Spinal cord (tissue), 10 donors: ENCODE results near the gene ADGRB2. TPM values are rescaled to one million over a fixed set of nuclear protein-coding genes. Genes with fewer than 3 reads are reported as not detected.
A peak's percentile ranks its signal among the peaks of the same experiment; 100 is the strongest.

Source experiments
- DNase-seq, 6 donors: peaks; one replicate each; pipeline versions ENCODE4 v3.0.0 to v3.0.0-alpha.2; 2013 to 2015; ENCODE audit warnings: low spot score in 6 of 6, low read depth in 4 of 6
- H3K27ac ChIP-seq: one replicate; pipeline ENCODE4 v1.5.1; 2013; ENCODE audit warnings: low read depth, low read length, control low read depth
- H3K27me3 ChIP-seq: one replicate; pipeline ENCODE4 v1.6.1; 2013; ENCODE audit warnings: low read length; ENCODE audit not compliant: control insufficient read depth, insufficient read depth
- H3K36me3 ChIP-seq: one replicate; pipeline ENCODE4 v1.6.1; 2013; ENCODE audit warnings: low read length; ENCODE audit not compliant: control insufficient read depth, insufficient read depth
- H3K4me1 ChIP-seq: one replicate; pipeline ENCODE4 v1.6.1; 2013; ENCODE audit warnings: low read length; ENCODE audit not compliant: control insufficient read depth, insufficient read depth
- H3K4me3 ChIP-seq: one replicate; pipeline ENCODE4 v1.5.1; 2013; ENCODE audit warnings: low read depth, low read length, control low read depth
- H3K9me3 ChIP-seq: one replicate; pipeline ENCODE4 v1.6.1; 2013; ENCODE audit warnings: low read length; ENCODE audit not compliant: control insufficient read depth, insufficient read depth
- WGBS: methylation state at CpG from one replicate; pipeline ENCODE4 v1.1.5; 2013; ENCODE audit warnings: missing lambda C conversion rate; ENCODE audit not compliant: insufficient coverage; 5-methylcytosine and 5-hydroxymethylcytosine counted together
- polyA plus RNA-seq, 2 donors: library from polyadenylated mRNA; unstranded; fragments of 120-200 nt; gene quantifications; one replicate each; pipeline ENCODE4 v1.2.1, GENCODE V29; 2013; ENCODE audit not compliant: insufficient read length in 2 of 2
- total RNA-seq, 2 donors: library from RNA; depleted of rRNA in 1 of 2; stranded (reverse); fragments of 120-200 nt in 1 of 2; fragments of >200 nt in 1 of 2; gene quantifications; one replicate each; pipeline versions ENCODE4 v1.2.3 to v1.2.4, GENCODE V29; 2013 to 2014
- donor health status: healthy.

Gene ADGRB2
- total and polyA plus RNA-seq, 4 donors, result 37.7 to 142 (median 89.5) TPM

GRCh38 chr1:31700468-31701090 is 63.6 kb downstream of the ADGRB2 start:
- H3K4me1 ChIP-seq, result peaks cover 92% of the 10 kb centered on the region
- no peak for DNase-seq
- H3K27ac ChIP-seq, result peak overlapping the region; percentile 92
- H3K36me3 ChIP-seq, result peaks cover 38% of the 10 kb centered on the region
- no peak overlapping the region for H3K4me3 ChIP-seq
- 67% methylated on average over 3 of the region's 7 CpGs for WGBS
- peaks cover 11% of the 10 kb centered on the region for H3K27me3 ChIP-seq
- H3K9me3 ChIP-seq, result no peaks in the 10 kb centered on the region

GRCh38 chr1:31699341-31699891 is 64.7 kb downstream of the ADGRB2 start:
- no peak for DNase-seq
- peaks cover 40% of the 10 kb centered on the region for H3K36me3 ChIP-seq
- H3K9me3 ChIP-seq, result no peaks in the 10 kb centered on the region
- WGBS, result 78% methylated on average over 10 of the region's 10 CpGs
- H3K4me3 ChIP-seq, result no peak overlapping the region
- peak overlapping the region; percentile 92 for H3K27ac ChIP-seq
- peaks cover 4% of the 10 kb centered on the region for H3K27me3 ChIP-seq
- H3K4me1 ChIP-seq, result peaks cover 92% of the 10 kb centered on the region

GRCh38 chr1:31697369-31697984 is 66.7 kb downstream of the ADGRB2 start:
- no peak overlapping the region for H3K27ac ChIP-seq

GRCh38 chr1:31696242-31696641 is 67.9 kb downstream of the ADGRB2 start:
- 51% methylated on average over 4 of the region's 4 CpGs for WGBS
- no peaks in the 10 kb centered on the region for H3K27me3 ChIP-seq
- H3K9me3 ChIP-seq, result no peaks in the 10 kb centered on the region
- H3K27ac ChIP-seq, result peak overlapping the region; percentile 94
- H3K4me3 ChIP-seq, result no peak overlapping the region
- peaks cover 47% of the 10 kb centered on the region for H3K36me3 ChIP-seq
- H3K4me1 ChIP-seq, result peaks cover 84% of the 10 kb centered on the region
- peak in 5 of 6 donors; percentile 72 to 94 (median 85) for DNase-seq

More at GRCh38 chr1:31697369-31697984, 66.7 kb downstream of the ADGRB2 start:
- no peak overlapping the region for H3K4me3 ChIP-seq
- H3K9me3 ChIP-seq, result no peaks in the 10 kb centered on the region
- H3K4me1 ChIP-seq, result peaks cover 92% of the 10 kb centered on the region
- peaks cover 40% of the 10 kb centered on the region for H3K36me3 ChIP-seq
- 79% methylated on average over 12 of the region's 12 CpGs for WGBS
- DNase-seq, result no peak
- H3K27me3 ChIP-seq, result no peaks in the 10 kb centered on the region

- Histone ChIP-seq H3K27ac (peak overlapping the region; percentile 94), H3K4me3 (no peak overlapping the region), H3K4me1 (peaks cover 80% of the 10 kb centered on the region), H3K36me3 (peaks cover 54% of the 10 kb centered on the region), H3K27me3 (no peaks in the 10 kb centered on the region), H3K9me3 (no peaks in the 10 kb centered on the region)
- 57% methylated on average over 5 of the region's 5 CpGs for WGBS
- no peak for DNase-seq
Observed at GRCh38 chr1:31695327-31695726, 68.8 kb downstream of the ADGRB2 start.

GRCh38 chr1:31694964-31695313 is 69.2 kb downstream of the ADGRB2 start:
- Histone ChIP-seq H3K4me3 (no peak overlapping the region), H3K36me3 (peaks cover 56% of the 10 kb centered on the region), H3K27ac (peak overlapping the region; percentile 94), H3K27me3 (no peaks in the 10 kb centered on the region), H3K4me1 (peaks cover 80% of the 10 kb centered on the region), H3K9me3 (no peaks in the 10 kb centered on the region)
- peak in 5 of 6 donors; percentile 65 to 93 (median 76) for DNase-seq
- 56% methylated on average over 4 of the region's 8 CpGs for WGBS

- Histone ChIP-seq H3K27ac (peak overlapping the region; percentile 94), H3K27me3 (no peaks in the 10 kb centered on the region), H3K4me3 (no peak overlapping the region), H3K36me3 (peaks cover 55% of the 10 kb centered on the region), H3K9me3 (no peaks in the 10 kb centered on the region), H3K4me1 (peaks cover 80% of the 10 kb centered on the region)
- peak in 3 of 6 donors; percentile 58 to 92 (median 66) for DNase-seq
- WGBS, result 36% methylated on average over 10 of the region's 12 CpGs
Observed at GRCh38 chr1:31694069-31694963, 69.8 kb downstream of the ADGRB2 start.

- WGBS, result 76% methylated on average over 10 of the region's 10 CpGs
- peak in 1 of 6 donors; percentile 82 for DNase-seq
- Histone ChIP-seq H3K9me3 (no peaks in the 10 kb centered on the region), H3K4me3 (no peak overlapping the region), H3K27ac (peak overlapping the region; percentile 94), H3K27me3 (no peaks in the 10 kb centered on the region), H3K4me1 (peaks cover 89% of the 10 kb centered on the region), H3K36me3 (peaks cover 58% of the 10 kb centered on the region)
Observed at GRCh38 chr1:31693231-31693630, 70.9 kb downstream of the ADGRB2 start.

- Histone ChIP-seq H3K4me3 (no peak overlapping the region), H3K9me3 (no peaks in the 10 kb centered on the region), H3K4me1 (peaks cover 76% of the 10 kb centered on the region), H3K27ac (no peak overlapping the region), H3K27me3 (no peaks in the 10 kb centered on the region), H3K36me3 (peaks cover 50% of the 10 kb centered on the region)
- WGBS, result 77% methylated on average over 8 of the region's 11 CpGs
- no peak for DNase-seq
Observed at GRCh38 chr1:31691951-31692350, 72.2 kb downstream of the ADGRB2 start.
